GM18526 (cell line): ENCODE results near the gene LCE3C.

ENCODE experiments used
- POLR2A ChIP-seq: IDR thresholded peaks from 3 replicates; pipeline ENCODE4 v1.6.1; 2011; ENCODE audit not compliant: insufficient read length; ENCODE audit errors: extremely low read depth

Gene LCE3C

DNA sequence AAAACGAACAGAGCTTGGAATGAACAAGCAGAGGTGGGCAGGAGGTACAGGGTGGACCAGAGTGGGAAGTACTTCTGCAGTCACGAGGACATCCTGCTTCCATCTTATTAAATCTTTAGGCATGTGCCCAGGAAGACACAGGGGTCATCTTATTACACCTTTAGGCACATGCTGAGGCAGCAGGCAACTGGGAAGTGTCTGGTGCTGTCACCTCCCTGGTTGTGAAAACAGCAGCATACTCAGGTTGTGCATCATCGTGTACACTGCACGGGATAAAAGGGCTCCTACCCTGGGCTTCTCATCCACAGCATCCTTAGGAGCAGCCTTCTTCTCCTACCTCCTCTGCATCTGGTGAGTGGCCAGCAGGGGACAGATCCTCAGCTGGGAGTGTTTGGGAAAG is at the start of gene LCE3C:
Gene LCE3C (plus strand): TSS at position 301 of the 400 bp plus-strand sequence. CDS start 498 bp downstream, outside the sequence.
- TF ChIP-seq POLR2A = no peak

DNA sequence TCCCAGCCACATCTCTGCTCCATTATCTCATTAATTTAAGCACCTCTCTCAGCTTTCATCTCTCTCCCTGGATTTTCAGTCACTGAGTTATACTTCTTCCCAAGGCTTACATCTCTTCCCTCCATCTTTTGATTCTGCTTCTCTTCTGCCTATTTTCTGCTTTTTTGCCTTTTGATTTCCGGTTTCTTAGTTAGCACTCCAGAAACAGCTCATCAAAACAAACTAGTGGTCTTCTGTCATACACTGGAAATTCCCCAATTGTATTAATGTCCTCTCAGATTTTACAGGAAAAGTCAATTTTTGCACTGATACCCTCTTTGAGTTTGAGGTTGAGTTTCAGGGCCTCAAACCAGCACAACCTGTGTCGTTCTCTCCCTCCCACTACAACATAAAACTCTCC is 34.9 kb upstream of the LCE3C start:
- no peak for TF ChIP-seq POLR2A

- TF ChIP-seq POLR2A = no peak
Measured at GRCh38 chr1:152565535-152566215, 34.4 kb upstream of the LCE3C start.

- TF ChIP-seq POLR2A = no peak
Measured at GRCh38 chr1:152566681-152567080, 33.4 kb upstream of the LCE3C start, which contains the start of gene LCE3E. LCE3E (minus strand) TSS chr1:152566780; CDS start chr1:152566208, 572 bp downstream.

- no peak for TF ChIP-seq POLR2A
Measured at GRCh38 chr1:152577168-152577567, 22.9 kb upstream of the LCE3C start.

DNA sequence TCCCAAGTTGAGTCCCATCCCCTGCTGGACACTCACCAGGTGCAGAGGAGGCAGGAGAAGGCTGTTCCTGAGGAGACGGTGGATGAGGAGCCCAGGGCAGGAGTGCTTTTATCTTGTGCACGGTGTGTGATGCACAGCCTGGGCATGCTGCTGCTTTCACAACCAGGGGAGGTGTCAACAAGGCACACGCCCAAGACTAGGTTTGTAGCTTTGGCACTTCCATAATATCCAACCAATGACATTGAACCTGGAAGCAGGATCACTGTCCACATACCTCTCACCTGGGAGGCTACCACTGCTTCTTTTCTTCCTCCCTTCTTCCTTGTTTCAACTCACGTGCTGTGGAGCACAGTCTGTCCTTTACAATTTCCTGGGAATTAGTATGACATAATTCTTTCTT is 19.6 kb upstream of the LCE3C start, which contains the start of gene LCE3D:
Gene LCE3D (minus strand): TSS at position 84 of the 400 bp plus-strand sequence. CDS start 580 bp downstream, outside the sequence.
- no peak for TF ChIP-seq POLR2A

- no peak for TF ChIP-seq POLR2A
Measured at GRCh38 chr1:152582647-152583046, 17.4 kb upstream of the LCE3C start.

DNA sequence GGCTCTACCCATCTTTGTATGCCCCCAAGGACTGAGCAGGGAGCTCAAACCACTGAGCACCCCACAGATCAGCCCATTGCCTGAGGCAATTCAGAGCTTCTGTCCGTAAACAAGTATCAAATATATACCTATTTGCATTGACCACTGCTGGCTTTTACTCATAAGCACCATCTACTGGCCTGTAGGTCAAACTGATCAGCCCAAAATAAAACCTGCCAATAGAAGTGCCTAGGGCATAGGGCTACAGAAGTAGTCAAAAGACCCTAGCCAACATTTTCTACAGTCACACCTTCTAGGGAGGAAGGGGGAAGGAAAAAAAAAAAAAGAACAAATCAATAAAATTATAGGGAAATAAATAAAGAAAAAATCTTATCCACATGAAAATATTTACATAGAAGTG is 14.4 kb upstream of the LCE3C start:
- no peak for TF ChIP-seq POLR2A

GRCh38 chr1:152596986-152597385 is 3.0 kb upstream of the LCE3C start:
- TF ChIP-seq POLR2A = no peak

DNA sequence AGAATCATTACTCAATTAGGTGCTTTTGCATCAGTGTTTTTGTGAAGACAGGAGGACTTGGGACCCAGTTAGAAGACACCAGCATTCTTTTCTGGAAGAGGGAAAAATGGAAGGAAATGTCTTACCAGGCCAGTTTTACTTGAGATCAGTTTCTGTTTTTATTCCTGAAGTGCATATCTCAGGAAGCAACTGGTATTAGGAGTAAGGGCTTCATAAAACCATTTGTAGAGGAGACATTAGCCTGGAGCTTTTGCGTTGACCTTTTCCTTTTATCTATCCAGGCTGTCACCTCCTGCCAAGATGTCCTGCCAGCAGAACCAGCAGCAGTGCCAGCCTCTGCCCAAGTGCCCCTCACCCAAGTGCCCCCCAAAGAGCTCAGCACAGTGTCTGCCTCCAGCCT is 13.5 kb downstream of the LCE3C start, which contains the start of gene LCE3B:
Gene LCE3B (plus strand): TSS at position 301 of the 400 bp plus-strand sequence. CDS start 0 bp downstream, at position 301.
- no peak for TF ChIP-seq POLR2A

- TF ChIP-seq POLR2A = no peak
Measured at GRCh38 chr1:152621993-152622392, 22.0 kb downstream of the LCE3C start.

GRCh38 chr1:152622803-152623202 is 22.8 kb downstream of the LCE3C start, which contains the start of gene LCE3A:
LCE3A (minus strand) TSS chr1:152623103; CDS start chr1:152623103, 0 bp downstream.
- no peak for TF ChIP-seq POLR2A

DNA sequence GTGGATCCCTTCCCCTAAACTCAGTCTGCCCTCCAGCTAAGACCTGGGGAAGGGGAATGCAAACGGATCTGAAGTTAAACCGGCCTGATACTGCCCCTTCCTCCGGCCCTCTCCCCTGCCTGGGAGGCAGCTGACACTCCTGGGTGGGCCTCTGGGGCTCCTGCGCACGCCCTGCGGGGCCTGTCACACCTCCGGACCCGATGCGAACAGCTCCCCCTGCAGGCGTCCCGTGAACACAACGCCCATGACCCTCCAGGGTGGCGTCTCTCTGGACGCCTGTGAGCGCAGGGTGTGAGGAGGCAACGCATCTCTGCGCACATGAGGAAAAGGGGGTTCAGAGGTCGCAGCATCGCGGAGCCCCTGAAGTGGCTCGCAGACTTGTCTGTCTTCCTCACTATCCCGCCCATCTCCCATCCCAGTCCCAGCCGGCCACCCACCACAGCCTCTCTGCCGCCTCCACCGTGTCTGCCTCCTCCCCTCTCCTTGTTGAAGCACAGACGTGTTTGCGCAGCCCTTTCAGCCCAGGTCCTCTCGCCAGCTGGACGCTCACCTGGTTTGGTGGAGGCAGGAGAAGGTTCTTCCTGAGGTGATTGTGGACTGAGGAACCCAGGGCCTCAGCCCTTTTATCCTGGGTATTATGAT is 23.3 kb downstream of the LCE3C start:
- no peak for TF ChIP-seq POLR2A

- TF ChIP-seq POLR2A = no peak
Measured at GRCh38 chr1:152626744-152627143, 26.7 kb downstream of the LCE3C start.

GRCh38 chr1:152630596-152630995 is 30.6 kb downstream of the LCE3C start:
- no peak for TF ChIP-seq POLR2A

DNA sequence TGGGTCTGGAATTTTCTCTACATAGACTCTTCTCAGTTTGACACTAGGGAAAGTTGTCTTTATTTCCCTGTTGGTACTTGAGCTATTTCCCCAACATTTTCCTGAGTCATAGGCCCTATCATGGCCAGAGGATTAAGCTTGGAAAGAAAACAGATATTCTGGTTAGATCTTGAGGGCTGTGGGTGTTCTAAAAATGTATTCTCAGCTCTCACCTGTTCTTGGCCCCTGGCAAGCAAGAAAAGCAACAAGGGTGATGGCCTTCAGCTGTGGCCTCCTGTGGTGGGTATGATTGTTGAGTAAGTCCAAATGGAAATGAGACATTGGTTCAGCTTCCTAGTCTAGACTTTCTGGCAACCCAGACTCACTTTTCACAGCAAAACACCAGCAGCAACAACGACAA is 40.3 kb downstream of the LCE3C start:
- no peak for TF ChIP-seq POLR2A
